ENCODE measurements around the gene JKAMP.

The JKAMP gene

DNA sequence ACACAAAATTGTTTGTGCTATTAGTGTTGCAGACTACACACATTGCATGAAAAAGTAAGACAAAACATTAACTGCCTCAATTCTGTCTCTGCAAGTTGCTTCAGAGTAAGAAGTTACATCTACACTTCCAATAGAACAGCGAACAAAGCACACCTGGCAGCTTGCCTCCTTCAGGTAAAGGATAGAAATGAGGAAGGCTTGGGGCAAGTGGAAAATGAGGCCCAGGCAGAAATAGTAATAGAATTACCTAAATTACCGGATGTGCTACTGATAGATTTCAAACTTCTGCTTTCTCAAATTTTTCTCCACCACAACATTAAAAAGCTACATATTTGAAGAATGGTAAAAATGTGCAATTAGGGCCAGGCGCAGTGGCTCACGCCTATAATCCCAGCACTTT, 54.6 kb downstream of the JKAMP start:
- DNase-seq (ENCODE audit: low spot score): no peak

DNA sequence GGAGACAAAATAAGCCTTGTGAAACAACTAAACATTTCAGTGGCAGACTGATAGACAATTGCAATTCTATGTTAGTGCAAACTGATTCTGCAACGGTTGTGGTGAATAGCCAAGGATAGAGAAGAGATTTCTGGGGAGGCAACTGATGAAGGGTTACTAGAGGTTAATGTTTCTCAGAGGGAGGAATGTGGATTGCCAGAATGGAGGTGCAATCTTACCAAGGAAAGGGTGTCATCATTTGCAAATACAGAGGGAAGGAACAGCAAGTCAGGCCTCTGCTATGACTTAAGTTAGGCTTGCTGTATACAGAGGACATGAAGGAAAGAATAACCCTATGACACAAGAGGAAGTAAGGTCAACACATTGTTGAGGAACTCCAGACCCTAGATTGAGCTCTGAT, 56.5 kb downstream of the JKAMP start:
- no peak for DNase-seq (ENCODE audit: low spot score)

GRCh38 chr14:59541731-59542130, 57.4 kb downstream of the JKAMP start:
- DNase-seq (ENCODE audit: low spot score): no peak

DNA sequence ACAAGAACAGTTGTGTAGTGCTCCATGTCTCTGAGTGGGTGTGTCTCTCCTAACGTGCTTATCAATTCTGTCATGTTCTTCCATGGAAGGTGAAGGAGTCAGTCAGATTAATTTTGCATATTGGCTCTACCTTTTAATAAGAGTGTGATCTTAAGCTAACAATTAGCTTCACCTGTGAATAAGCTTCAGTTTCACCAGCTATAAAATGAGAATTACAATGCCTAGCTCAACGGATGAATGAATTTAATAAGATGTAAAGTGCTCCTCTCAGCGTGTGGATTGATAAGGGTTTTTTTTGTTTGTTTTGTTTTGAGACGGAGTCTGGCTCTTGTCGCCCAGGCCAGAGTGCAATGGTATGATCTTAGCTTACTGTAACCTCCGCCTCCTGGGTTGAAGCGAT, 59.6 kb downstream of the JKAMP start:
- no peak for DNase-seq (ENCODE audit: low spot score)

DNA sequence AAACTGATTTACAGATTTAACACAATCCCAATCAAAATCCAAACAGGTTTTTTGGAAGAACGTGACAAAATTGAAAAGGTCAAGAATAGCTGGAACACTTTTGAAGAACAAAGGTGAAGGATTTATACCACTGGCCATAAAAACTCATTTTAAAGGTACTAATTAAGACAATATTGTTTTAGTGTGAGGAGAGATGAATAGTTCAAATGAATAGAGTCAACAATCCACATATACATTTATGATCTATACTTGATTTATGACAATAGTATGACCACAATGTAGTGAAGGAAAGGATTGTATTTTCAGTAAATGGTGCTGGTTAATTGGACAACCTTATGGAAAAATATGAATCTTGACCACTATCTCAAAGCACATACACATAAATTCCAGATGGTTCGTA, 63.0 kb downstream of the JKAMP start:
- DNase-seq (ENCODE audit: low spot score): no peak
